Vagina (tissue), 2 donors: ENCODE data around the gene CDON.

Experiments
- CTCF ChIP-seq, 3 experiments: fragments of 450-650 bp in 2 of 3; fragments of 200-600 bp in 1 of 3; sonication (generic) in 1 of 3; IDR thresholded peaks; one replicate each; pipeline ENCODE4 v1.5.1; 2017 to 2019; ENCODE audit warnings: antibody characterized with exemption in 3 of 3, mild to moderate bottlenecking in 2 of 3, moderate library complexity in 2 of 3
- POLR2A ChIP-seq, 2 donors: fragments of 450-650 bp; IDR thresholded peaks; one replicate each; pipeline ENCODE4 v1.6.1; 2017; ENCODE audit warnings: antibody characterized with exemption in 2 of 2, mild to moderate bottlenecking in 2 of 2, moderate library complexity in 2 of 2
- POLR2AphosphoS5 ChIP-seq, 2 donors: sonication (generic); formaldehyde crosslinking; IDR thresholded peaks; one replicate each; pipeline ENCODE4 v1.9.0; 2017; ENCODE audit warnings: antibody characterized with exemption in 2 of 2, mild to moderate bottlenecking in 2 of 2, low read depth in 1 of 2; ENCODE audit not compliant: insufficient read depth in 1 of 2

GRCh38 chr11:125942771-125943428 lies 119.8 kb downstream of the CDON start:
- no peak for TF ChIP-seq POLR2AphosphoS5 (IDR thresholded peaks at IDR 0.05; ENCODE audit: insufficient read depth in 1 of 2, low read depth in 1 of 2)
- TF ChIP-seq CTCF (IDR thresholded peaks at IDR 0.05), result no peak
- no peak for TF ChIP-seq POLR2A (IDR thresholded peaks at IDR 0.05)
